GM21360 (cell line): ENCODE data around the gene COPZ1.

ENCODE experiments used
- ATAC-seq: cut with Tn5 transposase; IDR thresholded peaks from one replicate; pipeline ENCODE4 v1.9.1; 2021; ENCODE audit warnings: mild to moderate bottlenecking, moderate library complexity; ENCODE audit not compliant: unreplicated experiment

The COPZ1 gene

DNA sequence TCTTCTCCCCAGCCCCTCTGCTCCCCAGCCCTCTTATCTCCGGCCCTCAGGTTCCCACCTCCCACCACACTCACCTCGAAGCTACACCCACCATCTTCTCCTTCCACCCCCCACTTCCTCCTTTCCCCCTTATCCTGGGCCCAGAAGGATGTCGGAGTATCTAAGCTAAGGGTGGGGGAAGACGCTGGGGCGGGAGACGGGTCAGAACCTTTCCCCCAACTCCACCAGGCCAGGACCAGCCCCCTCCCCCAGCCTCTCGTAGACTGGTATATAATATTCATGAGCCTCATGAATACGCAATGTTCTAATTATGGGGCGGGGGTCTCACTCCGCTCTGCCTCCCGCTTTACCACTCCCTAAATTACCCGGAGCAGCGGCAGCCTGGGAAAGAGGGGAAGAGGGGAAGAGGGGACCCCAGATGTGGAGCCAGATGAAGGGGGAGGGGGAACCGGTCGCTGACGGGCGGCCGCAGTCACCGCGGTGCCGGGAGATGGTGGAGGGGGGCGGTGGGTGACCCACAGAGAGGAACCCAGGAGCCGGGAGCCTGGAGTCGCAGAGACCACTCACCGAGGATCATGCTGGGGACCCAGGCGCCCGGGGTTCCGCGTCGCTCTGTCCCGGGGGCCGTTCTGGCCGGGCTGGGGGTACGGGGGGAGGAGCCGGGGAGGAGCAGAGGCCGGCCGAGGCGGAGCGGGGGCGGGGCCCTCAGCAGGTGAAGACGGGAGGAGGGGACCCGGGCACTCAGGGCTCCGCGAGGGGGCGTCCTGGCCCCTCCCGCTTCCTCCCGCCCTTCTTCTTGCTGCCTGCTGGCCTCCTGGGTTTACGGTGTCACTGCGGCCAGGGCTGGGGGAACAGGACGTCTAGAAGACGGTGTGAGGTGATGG is 66.0 kb downstream of the COPZ1 start:
- ATAC-seq: no peak

DNA sequence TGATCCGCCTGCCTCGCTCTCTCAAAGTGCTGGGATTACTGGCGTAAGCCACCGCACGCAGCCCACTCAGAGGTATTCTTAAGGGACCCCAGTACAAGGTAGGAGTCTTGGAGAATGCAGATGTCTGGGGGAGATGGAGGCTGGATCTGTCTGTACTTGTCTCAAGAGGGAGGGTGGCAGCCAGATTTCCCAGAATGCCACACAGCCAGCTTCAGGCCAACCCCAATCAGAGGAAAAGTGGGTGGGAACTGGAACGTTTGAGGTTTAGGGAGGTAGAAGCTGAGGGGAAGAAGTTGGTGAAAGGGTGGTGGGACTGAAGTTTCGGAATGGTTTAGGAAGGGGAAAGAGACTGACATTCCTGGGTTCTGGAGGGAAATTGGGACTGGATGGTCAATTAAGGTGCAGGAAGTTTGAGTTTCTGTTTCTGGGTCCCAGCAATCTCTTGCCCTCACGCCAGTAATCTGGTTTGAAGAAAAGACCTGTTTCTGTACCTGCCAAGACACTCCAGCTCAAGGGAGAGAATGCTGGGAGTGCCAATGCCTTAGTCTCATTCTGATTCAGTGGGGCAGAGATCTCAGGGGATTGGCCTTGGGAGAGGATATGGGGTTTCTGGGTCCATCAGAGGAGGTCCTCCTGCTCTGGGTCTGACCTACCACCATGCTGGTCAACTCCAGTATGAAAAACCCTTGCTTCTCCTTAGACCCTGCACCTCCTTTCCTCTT is 67.7 kb downstream of the COPZ1 start:
- no peak for ATAC-seq

DNA sequence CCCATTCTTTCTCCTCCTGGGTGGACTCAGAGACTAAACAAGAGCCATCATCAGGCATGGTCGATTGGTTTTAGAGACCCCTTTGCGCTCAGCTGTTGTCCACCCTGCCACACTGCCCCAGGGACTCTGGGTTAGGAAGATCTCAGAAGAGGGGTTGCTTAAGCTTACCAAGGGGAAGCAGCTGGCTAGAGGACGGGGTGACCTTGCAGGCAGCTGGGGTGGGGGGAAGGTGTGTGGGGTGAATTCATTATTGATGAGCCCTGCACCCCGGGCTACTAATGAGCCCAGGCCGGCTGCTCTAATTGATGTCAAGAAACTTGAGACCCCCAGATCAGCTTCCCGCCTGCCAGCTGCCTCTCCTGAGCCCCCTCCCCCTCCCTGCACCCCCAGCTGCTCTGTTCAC is 68.3 kb downstream of the COPZ1 start:
- no peak for ATAC-seq

DNA sequence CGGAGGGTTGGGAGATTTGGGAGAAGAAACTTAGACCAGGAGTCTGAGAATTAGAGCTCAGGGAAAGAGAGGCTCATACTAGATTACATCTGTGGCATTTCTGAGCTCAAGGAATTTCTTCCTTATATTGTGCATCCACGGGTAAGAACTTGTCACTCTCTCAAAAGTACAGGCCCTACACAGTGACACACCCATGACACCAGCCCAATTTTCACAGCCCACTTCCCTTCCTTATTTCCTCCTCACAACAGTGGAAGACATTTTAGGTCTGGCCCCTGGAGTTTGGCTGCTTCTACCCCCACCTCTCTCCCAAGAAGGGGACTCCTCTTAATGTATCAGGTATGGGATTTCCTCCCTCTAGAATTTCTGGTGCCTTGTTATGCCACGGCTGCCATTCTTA is 68.8 kb downstream of the COPZ1 start:
- no peak for ATAC-seq

DNA sequence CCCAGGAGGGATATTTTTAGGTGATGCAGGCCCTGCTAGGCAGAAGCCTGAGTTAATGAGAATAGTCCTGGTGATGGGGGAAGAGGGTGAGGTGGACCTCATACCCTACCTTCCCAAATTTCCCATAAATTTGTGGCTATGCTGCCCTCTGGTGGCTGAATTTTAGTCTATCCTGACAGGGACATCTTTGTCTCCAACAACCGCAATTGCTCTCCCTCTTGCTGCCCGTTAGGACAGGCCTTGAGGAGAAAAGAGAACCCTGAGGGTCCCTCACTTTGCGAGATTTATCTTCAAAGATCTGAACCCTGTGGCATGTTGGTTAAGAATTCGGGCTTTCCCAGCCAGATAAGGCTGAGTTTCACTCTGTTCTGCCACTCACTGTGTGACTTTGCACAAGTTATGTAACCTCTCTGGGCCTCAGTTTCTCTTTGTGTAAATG is 69.4 kb downstream of the COPZ1 start:
- ATAC-seq: no peak

DNA sequence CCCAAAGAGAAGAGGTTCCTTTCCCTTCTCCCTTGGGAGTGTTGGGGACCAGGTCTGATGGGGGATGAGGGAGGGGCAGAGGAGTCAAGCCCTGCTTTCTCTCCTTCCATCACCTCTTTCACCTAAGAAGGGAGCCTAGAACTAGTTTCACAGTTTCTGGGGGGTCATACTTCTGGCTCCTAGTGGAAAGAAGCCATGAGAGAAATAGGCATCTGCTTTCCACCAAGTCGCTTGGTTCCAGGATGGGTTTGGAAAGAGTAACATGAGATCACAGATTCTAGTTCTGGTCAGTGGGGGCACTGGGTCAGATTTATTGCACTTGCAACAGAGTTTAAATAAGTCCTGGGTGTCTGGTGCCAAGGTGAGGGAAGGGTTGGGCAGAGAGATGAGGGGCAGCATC is 70.1 kb downstream of the COPZ1 start:
- ATAC-seq: no peak

DNA sequence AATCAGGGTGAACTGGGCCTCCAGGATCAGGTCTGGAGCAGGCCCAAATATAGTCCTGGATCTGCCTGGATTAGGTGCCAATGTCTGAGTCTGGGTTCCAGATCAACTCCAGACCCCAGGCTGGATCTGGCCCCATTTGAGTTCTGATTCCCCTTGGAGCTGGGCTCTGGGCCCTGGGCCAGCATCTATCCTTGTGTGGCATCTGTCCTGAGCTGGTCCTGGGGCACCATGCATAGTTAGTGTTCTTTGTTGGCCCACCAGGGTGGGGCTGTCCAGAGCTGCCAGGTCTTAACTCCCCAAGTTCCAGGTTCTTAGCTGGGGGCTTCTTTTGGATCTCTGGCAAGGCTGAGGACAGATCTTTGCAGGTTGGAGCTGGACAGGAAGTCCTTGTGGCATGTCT is 70.6 kb downstream of the COPZ1 start:
- ATAC-seq: no peak

DNA sequence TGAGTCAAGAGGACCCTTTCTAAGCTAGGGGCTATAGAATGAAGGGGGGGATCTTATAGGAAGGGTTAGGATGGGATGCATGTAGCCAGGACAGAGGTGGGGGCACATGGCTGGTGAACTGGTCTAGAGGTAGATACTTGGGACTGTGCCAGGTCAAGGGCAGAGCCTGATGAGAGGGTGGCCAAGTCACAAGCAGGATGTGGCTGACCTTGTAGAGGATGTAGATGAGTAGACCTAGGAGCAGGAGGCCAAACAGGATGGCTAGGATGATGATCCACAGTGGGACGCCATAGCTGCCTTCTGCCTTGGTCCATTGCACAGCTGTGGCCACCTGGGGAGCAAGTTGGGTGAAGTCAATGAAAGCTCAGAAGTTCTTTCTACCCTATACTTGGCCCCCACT is 72.2 kb downstream of the COPZ1 start:
- ATAC-seq: no peak

DNA sequence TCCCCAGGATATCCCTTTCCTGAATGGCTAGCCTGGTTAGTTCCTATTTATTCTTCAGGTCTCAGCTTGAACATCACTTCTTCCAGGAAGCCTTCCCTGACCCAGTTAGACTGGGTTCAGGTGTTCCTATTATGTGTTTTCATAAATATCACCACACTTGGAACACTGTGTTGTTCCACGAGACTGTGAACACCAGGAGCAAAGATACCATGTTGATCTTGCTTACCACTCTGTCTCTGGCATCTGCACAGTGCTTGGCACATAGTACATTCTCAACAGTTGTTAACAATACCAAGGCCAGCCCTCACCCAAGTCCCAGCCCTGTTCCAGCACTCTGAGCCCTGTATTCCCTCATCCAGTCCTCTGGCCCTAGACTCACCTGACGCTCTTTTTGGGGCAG is 73.3 kb downstream of the COPZ1 start:
- ATAC-seq: no peak

DNA sequence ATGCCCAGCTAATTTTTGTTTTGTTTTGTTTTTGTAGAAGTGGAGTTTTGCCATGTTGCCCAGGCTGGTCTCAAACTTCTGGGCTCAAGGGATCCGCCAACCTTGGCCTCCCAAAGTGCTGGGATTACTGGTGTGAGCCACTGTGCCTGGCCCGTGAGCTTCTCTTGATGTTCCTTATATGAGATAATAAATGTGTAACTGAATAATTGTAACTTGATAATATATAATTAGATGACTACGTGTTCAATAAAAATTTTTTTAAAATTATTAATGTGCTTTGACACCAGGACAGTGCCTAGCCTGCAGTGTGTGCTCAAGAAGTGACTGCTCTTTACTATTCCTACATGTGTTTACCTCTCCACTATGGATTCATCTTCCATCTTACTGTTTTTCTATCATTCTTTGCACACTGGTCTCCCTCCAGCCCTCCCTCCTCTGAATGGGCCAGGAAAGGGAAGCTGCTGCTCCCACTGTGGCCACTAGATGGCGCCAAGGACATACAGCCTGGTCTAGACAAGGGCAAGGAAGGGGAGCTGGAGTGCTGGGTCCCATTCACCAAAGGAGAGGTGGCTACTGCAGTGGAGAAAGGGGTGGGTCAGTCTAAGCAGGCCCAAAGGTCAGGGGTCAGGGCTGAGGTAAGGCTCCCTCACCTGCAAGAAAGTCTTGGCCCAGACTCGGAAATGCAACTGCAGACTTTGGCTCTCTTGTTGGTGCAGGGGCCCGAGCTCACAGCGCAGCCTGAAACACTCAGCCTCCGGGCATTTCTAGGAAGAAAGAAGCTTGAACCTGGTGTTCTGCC is 74.3 kb downstream of the COPZ1 start:
- no peak for ATAC-seq

DNA sequence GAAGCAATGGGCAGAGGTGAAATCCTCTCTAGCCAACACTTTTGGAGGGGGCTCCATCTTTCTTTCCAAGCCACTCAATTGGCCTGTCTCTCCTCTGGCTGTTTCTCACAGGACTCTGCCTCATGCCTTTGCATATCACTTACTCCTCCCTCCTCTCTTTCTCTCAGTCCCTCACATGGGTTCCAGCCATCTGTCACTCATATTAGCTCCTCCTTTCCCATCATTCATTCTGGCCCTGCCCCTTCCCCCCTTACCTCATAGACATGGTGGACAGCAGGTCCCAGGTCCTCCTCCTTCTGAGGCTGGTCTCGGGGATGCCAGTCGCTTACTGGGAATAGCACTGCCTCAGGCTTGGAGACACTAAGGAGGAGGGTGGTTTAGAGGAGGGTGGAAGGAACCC is 76.2 kb downstream of the COPZ1 start:
- no peak for ATAC-seq
